Measurements from ENCODE around the gene MED20. TPM values are rescaled to one million over a fixed set of nuclear protein-coding genes. Genes with fewer than 3 reads are reported as not detected.

MED20 gene
- total RNA-seq, 1 donor from 2014 or later: 40.0 TPM

- no peak for TF ChIP-seq CTCF (IDR thresholded peaks at IDR 0.05; ENCODE audit: insufficient read depth, low read length, severe bottlenecking)
- Histone ChIP-seq H3K4me3 (ENCODE audit: low read depth, low read length) (peak within 1 kb of the TSS; percentile 64), H3K36me3 (ENCODE audit: control insufficient read depth, insufficient read depth, low read length) (peaks cover 2% of the 10 kb centered on the region), H3K27me3 (ENCODE audit: control insufficient read depth, insufficient read depth, low read length) (no peaks in the 10 kb centered on the region)
- FAIRE-seq (no peak), DNase-seq (ENCODE audit: low read depth) (peak; percentile 67)
Observed at GRCh38 chr6:41895300-41896233, 25.4 kb downstream of the MED20 start, which contains the start of gene USP49. Gene USP49 (minus strand): TSS chr6:41895375. CDS start chr6:41806983, 88,392 bp downstream.

- no peak for TF ChIP-seq CTCF (IDR thresholded peaks at IDR 0.05; ENCODE audit: insufficient read depth, low read length, severe bottlenecking)
- Histone ChIP-seq H3K36me3 (ENCODE audit: control insufficient read depth, insufficient read depth, low read length) (no peaks in the 10 kb centered on the region), H3K27me3 (ENCODE audit: control insufficient read depth, insufficient read depth, low read length) (no peaks in the 10 kb centered on the region), H3K4me3 (ENCODE audit: low read depth, low read length) (peak overlapping the region; percentile 64)
- FAIRE-seq (no peak), DNase-seq (ENCODE audit: low read depth) (peak; percentile 19)
Observed at GRCh38 chr6:41894366-41895299, 26.3 kb downstream of the MED20 start.

GRCh38 chr6:41892921-41893564 lies 27.9 kb downstream of the MED20 start:
- TF ChIP-seq CTCF (IDR thresholded peaks at IDR 0.05; ENCODE audit: insufficient read depth, low read length, severe bottlenecking): no peak
- no peak for DNase-seq (ENCODE audit: low read depth)
- no peaks in the 10 kb centered on the region for H3K36me3 ChIP-seq (ENCODE audit: control insufficient read depth, insufficient read depth, low read length)
- no peak overlapping the region for H3K4me3 ChIP-seq (ENCODE audit: low read depth, low read length)
- FAIRE-seq: no peak
- no peaks in the 10 kb centered on the region for H3K27me3 ChIP-seq (ENCODE audit: control insufficient read depth, insufficient read depth, low read length)

- no peak for DNase-seq (ENCODE audit: low read depth)
- TF ChIP-seq CTCF (IDR thresholded peaks at IDR 0.05; ENCODE audit: insufficient read depth, low read length, severe bottlenecking): no peak
- Histone ChIP-seq H3K27me3 (ENCODE audit: control insufficient read depth, insufficient read depth, low read length) (no peaks in the 10 kb centered on the region), H3K4me3 (ENCODE audit: low read depth, low read length) (no peak overlapping the region), H3K36me3 (ENCODE audit: control insufficient read depth, insufficient read depth, low read length) (no peaks in the 10 kb centered on the region)
- no peak for FAIRE-seq
Observed at GRCh38 chr6:41887331-41887751, 33.6 kb downstream of the MED20 start.

GRCh38 chr6:41885930-41886329 lies 35.0 kb downstream of the MED20 start:
- no peak for TF ChIP-seq CTCF (IDR thresholded peaks at IDR 0.05; ENCODE audit: insufficient read depth, low read length, severe bottlenecking)
- no peak for DNase-seq (ENCODE audit: low read depth)
- H3K4me3 ChIP-seq (ENCODE audit: low read depth, low read length): no peak overlapping the region
- no peak for FAIRE-seq
- no peaks in the 10 kb centered on the region for H3K27me3 ChIP-seq (ENCODE audit: control insufficient read depth, insufficient read depth, low read length)
- H3K36me3 ChIP-seq (ENCODE audit: control insufficient read depth, insufficient read depth, low read length): no peaks in the 10 kb centered on the region

Data from bronchial epithelial cell (primary cell).